Pancreas (tissue), 10 donors: Measurements from ENCODE around the gene ZMIZ1. TPM values are rescaled to one million over a fixed set of nuclear protein-coding genes. Genes with fewer than 3 reads are reported as not detected.

Source experiments
- ATAC-seq, 4 donors: fragments of 200-7000 bp; cut with Tn5 transposase; one replicate each; pipeline versions ENCODE4 v1.8.0 to v1.9.1; 2020; ENCODE audit warnings: mild to moderate bottlenecking in 4 of 4, moderate library complexity in 4 of 4
- DNase-seq, 6 donors: peaks; one replicate each; pipeline ENCODE4 v3.0.0-alpha.2; 2020
- FAIRE-seq: peaks from 2 replicates; lab custom pipeline; 2012; peaks lifted over from hg19 to GRCh38; lab: Jason Lieb, UNC
- H3K27ac ChIP-seq, 4 donors: fragments of 200-600 bp; sonication (generic); 1 replicate in 3 of 4; 2 replicates in 1 of 4; pipeline versions ENCODE4 v1.5.0 to v1.8.0; 2020
- H3K27me3 ChIP-seq, 4 donors: fragments of 200-600 bp; one replicate each; pipeline ENCODE4 v1.8.0; 2021
- H3K36me3 ChIP-seq, 3 donors: fragments of 200-600 bp; sonication (generic) in 1 of 3; one replicate each; pipeline versions ENCODE4 v1.5.0 to v1.8.0; 2020 to 2021
- H3K4me1 ChIP-seq, 3 donors: fragments of 200-600 bp; one replicate each; pipeline ENCODE4 v1.8.0; 2021
- H3K4me3 ChIP-seq, 4 donors: fragments of 200-600 bp; sonication (generic) in 2 of 4; one replicate each; pipeline versions ENCODE4 v1.5.0 to v1.8.0; 2020 to 2021
- H3K9me3 ChIP-seq, 4 donors: fragments of 200-600 bp; one replicate each; pipeline ENCODE4 v1.8.0; 2021
- CTCF ChIP-seq, 4 donors: fragments of 200-600 bp; sonication (generic) in 3 of 4; IDR thresholded peaks; one replicate each; pipeline versions ENCODE4 v1.5.0 to v1.8.0; 2021; ENCODE audit warnings: antibody characterized with exemption in 4 of 4
- WGBS, 2 donors: extraction: QIAGEN DNeasy Blood & Tissue Kit; methylation state at CpG; one replicate each; pipeline ENCODE4 v1.1.7; 2013; 5-methylcytosine and 5-hydroxymethylcytosine counted together
- intact Hi-C, 3 donors: fragments of 100-400 bp; cut with DNase I; formaldehyde crosslinking; loops; one replicate each; pipeline versions ENCODE4 v1.11.1 to v1.14.2; 2022
- polyA plus RNA-seq, 2 donors: library from polyadenylated mRNA; stranded (reverse); fragments of 200-250 nt; gene quantifications; one replicate each; pipeline ENCODE4 v1.2.3, GENCODE V29; 2013
- total RNA-seq, 6 donors: library from RNA; stranded (reverse); fragmentation: NEBNext Ultra II Directional in 4 of 6; extraction: Animal tissue kit (Norgen Biotek cat#: 25700) in 4 of 6; gene quantifications; one replicate each; pipeline versions ENCODE4 v1.2.1 to v1.2.4, GENCODE V29; 2021 to 2023
- donor health status: healthy with polysubstance abuse.
- donor health status: DM: no; HTN: no; CAD: no; lungs with moderate emphysema.
- donor health status: DM: no; HTN: no; CAD: no.
- donor health status: control.
- donor health status: control.
- donor health status: Bipolar disorder and iron deficiency.
- donor health status: DM: yes; HTN: yes; CAD: no.
- donor health status: DM: no; HTN: no; CAD: no.
- donor health status: DM: no; HTN: no; CAD: no.
- donor health status: DM: yes; HTN: yes; CAD: no.

ZMIZ1 gene
- total and polyA plus RNA-seq, 8 donors: 14.5 to 45.0 (median 21.9) TPM

- intact Hi-C loops: no loop called here
- peak in 1 of 6 donors; percentile 63 for DNase-seq
- H3K9me3 ChIP-seq: no peaks in the 10 kb centered on the region
- H3K27me3 ChIP-seq: no peaks in the 10 kb centered on the region
- H3K4me3 ChIP-seq: no peak overlapping the region
- FAIRE-seq: no peak
- 28 to 34% methylated on average over 6 of the region's 6 CpGs for WGBS, 2 donors
- peak in 2 of 4 donors; percentile 3 to 12 for ATAC-seq
- H3K27ac ChIP-seq: peak overlapping the region; percentile 5 to 63 (median 48)
- H3K4me1 ChIP-seq: peaks cover 44 to 59% (median 44%) of the 10 kb centered on the region in 3 donors
- TF ChIP-seq CTCF (IDR thresholded peaks at IDR 0.05): no peak
- no peaks in the 10 kb centered on the region for H3K36me3 ChIP-seq
Observed at GRCh38 chr10:79087721-79088120, 19.0 kb downstream of the ZMIZ1 start.

DNA sequence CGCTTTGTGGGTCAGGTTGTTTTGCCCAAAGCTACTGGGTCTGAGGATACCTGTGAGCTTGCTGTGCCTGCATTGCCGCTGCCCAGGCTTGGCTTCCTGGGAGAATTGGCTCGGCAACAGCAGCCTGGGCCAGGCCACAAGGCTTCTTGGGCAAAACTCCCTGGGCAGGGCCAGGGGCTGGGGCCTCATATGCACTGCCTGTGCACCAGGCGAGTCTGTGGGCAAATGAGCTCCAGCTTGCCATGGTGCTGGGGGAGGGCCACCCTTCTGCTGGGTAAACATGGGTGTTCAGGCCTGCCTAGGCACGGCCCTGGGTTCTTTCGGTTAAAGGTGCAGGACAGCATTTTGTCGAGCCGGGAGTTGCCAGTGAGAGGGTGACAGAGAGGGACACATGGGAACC lies 19.4 kb downstream of the ZMIZ1 start:
- peak; percentile 58 to 84 (median 72) for ATAC-seq
- intact Hi-C loops: no loop called here
- H3K27me3 ChIP-seq: no peaks in the 10 kb centered on the region
- H3K36me3 ChIP-seq: no peaks in the 10 kb centered on the region
- no peak for FAIRE-seq
- TF ChIP-seq CTCF (IDR thresholded peaks at IDR 0.05): no peak
- H3K4me1 ChIP-seq: peaks cover 40 to 55% (median 40%) of the 10 kb centered on the region in 3 donors
- 13 to 23% methylated on average over 8 of the region's 8 CpGs for WGBS, 2 donors
- H3K27ac ChIP-seq: peak overlapping the region; percentile 5 to 63 (median 48)
- no peak overlapping the region for H3K4me3 ChIP-seq
- H3K9me3 ChIP-seq: no peaks in the 10 kb centered on the region
- peak in 5 of 6 donors; percentile 70 to 91 (median 80) for DNase-seq

- peak in 1 of 6 donors; percentile 67 for DNase-seq
- TF ChIP-seq CTCF (IDR thresholded peaks at IDR 0.05): no peak
- Histone ChIP-seq H3K27ac (peak overlapping the region in 1 of 4 donors; percentile 53), H3K36me3 (no peaks in the 10 kb centered on the region), H3K9me3 (no peaks in the 10 kb centered on the region), H3K4me1 (peaks cover 39 to 54% (median 40%) of the 10 kb centered on the region in 3 donors), H3K27me3 (no peaks in the 10 kb centered on the region), H3K4me3 (no peak overlapping the region)
- no peak for ATAC-seq
- 81 to 82% methylated on average over 15 of the region's 15 CpGs for WGBS, 2 donors
- intact Hi-C loops: no loop called here
- no peak for FAIRE-seq
Observed at GRCh38 chr10:79088613-79089355, 20.0 kb downstream of the ZMIZ1 start.

DNA sequence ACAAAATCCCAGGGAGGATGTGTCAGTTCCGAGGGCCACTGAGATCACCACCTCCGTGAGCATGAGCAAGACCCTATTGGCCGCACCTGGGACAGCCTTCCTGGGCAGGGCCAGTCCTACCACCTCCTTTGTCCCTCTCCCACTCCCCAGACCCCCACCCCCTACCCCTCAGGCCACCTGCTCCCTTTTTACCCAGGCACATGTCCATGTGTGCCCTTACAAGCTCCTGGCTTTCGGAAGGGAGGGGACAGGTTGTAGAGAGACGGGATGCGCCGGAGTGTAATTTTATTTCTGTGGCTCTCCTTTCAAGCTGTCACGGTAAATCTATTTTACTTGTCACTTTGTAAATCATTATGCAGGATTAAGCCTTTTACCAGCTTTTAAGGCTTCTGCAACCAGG lies 20.9 kb downstream of the ZMIZ1 start:
- TF ChIP-seq CTCF (IDR thresholded peaks at IDR 0.05): no peak
- 83 to 88% methylated on average over 8 of the region's 8 CpGs for WGBS, 2 donors
- FAIRE-seq (no peak), ATAC-seq (no peak), DNase-seq (peak in 1 of 6 donors; percentile 27)
- intact Hi-C loops: no loop called here
- H3K27ac ChIP-seq: no peak overlapping the region
- no peaks in the 10 kb centered on the region for H3K36me3 ChIP-seq
- no peaks in the 10 kb centered on the region for H3K27me3 ChIP-seq
- H3K4me1 ChIP-seq: peaks cover 39 to 53% (median 44%) of the 10 kb centered on the region in 3 donors
- H3K4me3 ChIP-seq: no peak overlapping the region
- no peaks in the 10 kb centered on the region for H3K9me3 ChIP-seq
